Dermis microvascular lymphatic vessel endothelial cell (primary cell): ENCODE measurements around the gene NBAS. TPM values are rescaled to one million over a fixed set of nuclear protein-coding genes. Genes with fewer than 3 reads are reported as not detected.

ENCODE experiments used
- DNase-seq, 2 donors: peaks; one replicate each; pipeline versions ENCODE4 v3.0.0 to v3.0.0-alpha.2; 2010; ENCODE audit warnings: low read depth in 2 of 2
- total RNA-seq: library from RNA; depleted of rRNA; stranded (reverse); fragments of >200 nt; gene quantifications from 2 replicates; pipeline ENCODE4 v1.2.1, GENCODE V29; 2014

NBAS gene
- 69.8 and 72.6 TPM in 2 replicates for total RNA-seq

DNA sequence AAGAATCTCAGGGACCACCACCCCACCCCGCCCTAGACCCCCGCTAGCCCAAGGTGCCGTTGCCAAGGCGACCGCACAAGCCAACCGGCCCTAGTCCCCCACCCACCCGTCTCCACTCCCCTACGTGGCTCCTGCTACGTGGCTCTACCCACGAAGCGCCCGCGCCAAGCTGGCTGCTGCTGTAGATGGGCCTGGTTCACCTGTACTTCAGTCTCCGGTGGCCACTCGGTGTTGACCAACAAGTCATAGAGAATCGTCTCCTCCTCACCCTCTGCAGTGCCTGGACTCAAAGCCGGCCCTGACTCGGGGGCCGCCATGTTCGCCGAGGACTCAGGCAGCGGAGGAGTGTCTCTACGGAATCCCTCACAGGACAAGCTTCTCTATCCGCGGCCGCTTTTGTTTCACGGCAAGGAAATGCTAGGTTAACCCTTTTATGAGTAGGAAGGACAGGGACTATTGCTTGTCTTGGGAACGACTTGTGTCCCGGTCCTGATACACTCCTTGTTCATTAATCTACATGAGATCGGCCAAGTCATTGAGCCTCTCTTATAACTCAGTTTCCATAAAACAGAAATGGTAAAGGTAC is at the start of gene NBAS:
NBAS (minus strand) TSS at position 347 of the 586 bp plus-strand sequence; CDS start at position 317, 30 bp downstream.
- DNase-seq, result peak; percentile 69 to 86

DNA sequence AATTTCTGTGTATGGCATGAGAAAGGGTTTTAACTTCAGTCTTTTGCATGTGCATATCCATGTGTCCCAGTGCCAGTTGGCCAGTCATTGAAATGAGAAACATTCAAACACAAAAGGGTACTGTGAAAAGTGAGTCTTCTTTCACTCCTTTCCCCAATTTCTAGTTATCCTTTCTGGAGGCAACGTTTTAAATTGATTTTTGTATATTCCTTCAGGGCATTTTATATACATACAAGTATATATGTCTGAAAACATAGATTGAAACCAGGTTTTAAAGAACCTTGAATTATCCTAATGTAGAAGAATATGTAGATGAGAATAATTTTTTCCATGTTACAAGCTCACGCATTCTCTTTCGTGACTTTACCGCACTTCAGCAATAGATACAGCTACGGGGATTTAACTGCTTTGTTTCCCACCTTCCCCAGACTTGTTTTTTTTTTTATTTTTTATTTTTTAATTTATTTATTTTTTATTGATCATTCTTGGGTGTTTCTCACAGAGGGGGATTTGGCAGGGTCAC is 49.4 kb upstream of the NBAS start:
- DNase-seq, result no peak

DNA sequence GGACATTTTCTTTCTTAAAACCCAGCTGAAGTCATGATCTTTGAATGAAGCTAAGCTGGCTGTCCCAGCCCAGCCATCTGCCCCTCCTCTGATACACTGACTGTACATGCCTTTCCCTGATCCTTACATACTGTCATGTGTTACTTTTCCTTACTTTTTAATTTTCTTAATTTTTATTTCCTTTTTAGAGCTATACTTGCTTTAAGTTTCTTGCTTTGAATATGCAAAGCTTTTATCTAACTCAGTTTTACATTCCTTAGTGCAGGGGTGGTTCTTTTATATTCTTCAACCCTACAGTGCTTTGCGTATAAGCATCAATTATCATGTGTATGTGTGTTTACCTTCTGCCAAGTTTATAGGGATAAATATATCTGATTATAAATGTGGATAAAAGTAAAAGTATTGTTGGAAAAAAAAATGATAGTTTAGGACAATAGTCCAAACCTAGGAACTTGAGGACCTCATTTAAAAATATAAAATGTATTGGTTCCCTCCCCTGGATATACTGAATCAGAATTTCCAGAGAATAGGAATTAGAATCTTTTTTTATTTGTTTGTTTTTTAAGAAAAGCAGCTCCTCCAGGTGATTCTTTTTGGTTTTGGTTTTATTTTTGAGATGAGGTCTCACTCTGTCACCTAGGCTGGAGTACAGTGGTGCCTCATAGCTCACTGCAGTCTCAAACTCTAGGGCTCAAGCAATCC is 48.4 kb upstream of the NBAS start:
- no peak for DNase-seq

DNA sequence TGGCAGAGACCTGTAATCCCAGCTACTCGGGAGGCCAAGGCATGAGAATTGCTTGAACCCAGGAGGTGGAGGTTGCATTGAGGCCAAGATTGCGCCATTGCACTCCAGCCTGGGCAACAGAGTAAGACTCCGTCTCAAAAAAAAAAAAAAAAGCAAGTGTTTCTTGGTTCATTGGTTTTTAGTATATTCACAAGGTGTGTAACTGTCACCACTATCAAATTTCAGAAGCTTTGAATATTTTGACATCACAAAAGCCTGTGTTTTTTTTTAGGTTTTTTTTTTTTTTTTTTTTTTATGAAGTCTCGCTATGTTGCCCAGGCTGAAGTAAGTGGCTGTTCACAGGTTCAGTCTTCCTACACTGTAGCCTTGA is 47.2 kb upstream of the NBAS start:
- DNase-seq, result no peak

DNA sequence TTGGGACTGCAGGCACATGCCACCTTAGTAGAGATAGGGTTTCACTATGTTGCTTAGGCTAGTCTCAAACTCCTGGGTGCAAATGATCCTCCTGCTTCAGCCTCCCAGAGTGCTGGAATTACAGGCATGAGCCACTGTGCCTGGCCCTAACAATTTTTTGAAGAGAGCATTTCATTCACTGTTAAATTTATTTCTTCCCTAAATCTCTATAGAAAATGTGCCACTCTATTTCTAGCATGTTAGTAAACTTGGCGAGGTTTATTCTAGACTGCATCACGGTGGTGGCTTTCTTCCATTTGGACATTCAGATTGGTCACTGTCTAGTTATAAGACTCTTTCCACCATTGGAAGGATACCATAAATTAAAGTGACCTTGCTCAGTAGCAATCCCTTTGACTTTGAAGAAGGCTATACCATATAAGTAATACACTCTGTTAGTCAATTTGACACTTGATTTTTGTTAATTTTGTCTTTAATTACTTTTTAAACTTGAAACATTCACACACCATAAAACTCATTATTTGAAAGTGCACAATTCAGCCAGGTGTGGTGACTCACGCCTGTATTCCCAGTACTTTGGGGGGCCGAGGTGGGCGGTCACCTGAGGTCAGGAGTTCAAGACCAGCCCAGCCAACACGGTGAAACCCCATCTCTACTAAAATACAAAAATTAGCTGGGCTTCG is 46.7 kb upstream of the NBAS start:
- no peak for DNase-seq

DNA sequence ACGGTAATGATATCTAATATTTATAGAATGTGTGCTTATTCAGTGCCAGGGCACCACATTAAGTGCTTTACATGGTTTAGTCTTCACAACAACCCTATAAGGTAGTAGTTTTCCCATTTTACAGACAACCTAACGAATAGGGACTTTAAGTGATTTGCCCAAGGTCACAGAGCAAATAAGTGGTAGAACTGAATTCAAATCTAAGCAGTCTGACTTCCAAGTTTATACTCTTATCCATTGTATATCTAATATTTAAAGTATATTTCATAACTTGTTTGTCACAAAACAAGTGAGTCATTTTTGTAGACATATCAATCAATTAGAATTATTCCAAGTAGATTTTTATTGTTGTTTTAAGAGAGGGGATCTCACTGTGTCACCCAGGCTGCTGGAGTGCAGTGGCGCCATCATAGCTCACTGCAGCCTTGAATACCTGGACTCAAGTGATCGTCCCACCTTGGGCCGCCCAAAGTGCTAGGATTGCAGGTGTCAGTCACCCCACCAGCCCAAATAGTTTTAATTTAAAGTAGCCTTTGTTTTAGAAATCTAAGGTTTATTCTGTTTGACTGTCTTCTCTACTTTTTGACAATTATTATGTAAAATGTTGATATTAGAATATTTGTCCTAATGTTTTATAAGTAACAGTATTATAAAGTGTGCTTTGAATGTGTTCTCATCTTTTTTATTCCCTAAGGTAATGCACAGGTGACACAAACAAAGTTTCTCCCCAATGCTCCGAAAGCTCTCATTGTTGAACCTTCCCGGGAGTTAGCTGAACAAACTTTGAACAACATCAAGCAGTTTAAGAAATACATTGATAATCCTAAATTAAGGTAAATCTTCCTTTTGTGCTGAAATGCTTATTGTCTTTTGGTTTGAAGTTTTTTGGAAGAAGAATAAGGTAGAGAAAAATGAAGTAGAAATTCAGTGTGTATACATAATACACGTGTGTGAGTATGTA is 45.6 kb upstream of the NBAS start:
- no peak for DNase-seq

DNA sequence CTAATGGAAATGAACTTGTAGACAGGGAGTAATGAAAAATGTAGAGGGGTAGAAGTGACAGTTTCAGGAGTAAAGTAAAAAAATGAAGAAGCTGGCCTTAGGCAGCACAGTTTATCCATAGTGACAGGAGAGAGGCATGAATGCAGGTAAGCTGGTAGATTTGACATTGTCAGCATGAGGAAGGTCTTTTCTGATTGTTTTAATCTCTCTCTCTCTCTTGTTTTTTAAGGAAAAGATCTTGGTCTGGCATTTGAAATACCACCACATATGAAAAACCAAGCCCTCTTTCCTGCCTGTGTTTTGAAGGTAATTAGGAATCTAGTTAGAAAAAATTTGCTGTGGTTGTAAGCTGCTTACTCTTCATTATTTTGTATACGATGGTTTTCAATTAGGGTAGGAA is 44.6 kb upstream of the NBAS start:
- no peak for DNase-seq

DNA sequence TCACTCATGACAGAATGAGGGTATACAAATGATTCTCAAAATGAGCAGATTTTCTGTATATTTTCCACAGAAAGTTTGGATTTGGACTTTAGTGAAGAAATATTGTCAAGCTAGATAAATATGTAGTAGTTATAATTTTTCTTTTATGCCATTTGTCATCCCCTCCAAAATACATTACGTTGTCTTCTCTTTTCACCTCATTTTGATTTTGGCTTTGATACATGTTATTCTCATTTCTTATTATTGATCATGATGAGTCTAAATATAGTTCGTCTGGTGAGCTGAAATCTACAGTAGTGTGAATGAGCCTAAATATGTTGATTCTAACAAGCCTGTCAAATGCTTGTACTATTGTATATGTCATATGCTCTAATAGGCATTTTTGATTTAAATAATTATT is 42.8 kb upstream of the NBAS start:
- no peak for DNase-seq

DNA sequence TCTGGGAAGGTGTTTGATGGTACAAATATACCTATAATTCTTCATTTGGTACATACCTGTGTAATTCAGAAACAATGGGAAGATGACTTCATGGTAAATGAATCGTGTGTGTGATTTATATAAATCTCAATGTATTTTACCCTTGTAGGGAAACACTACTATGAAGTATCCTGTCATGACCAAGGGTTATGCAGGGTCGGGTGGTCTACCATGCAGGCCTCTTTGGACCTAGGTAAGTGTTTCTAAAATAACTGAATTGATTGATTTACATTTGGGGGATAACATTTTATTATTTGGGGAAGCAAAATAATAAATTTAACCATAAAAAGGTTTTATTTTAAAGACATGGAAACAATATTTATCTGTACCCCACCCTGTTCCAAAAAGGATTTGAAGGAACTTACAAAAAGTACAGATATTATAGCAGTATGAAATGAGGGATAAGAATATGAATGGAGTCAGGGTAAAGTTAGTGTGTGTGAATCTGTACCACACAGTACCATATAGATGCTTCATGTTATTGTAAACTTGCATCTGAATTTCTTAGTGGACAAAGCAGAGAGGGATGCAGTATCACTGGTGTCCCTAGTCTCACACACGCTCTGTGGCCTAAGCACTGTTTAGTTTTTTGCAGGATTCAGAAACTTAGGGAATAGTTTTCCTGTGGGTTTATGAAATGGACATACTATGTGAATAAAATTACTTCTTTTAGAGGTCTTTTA is 42.1 kb upstream of the NBAS start:
- DNase-seq, result no peak

DNA sequence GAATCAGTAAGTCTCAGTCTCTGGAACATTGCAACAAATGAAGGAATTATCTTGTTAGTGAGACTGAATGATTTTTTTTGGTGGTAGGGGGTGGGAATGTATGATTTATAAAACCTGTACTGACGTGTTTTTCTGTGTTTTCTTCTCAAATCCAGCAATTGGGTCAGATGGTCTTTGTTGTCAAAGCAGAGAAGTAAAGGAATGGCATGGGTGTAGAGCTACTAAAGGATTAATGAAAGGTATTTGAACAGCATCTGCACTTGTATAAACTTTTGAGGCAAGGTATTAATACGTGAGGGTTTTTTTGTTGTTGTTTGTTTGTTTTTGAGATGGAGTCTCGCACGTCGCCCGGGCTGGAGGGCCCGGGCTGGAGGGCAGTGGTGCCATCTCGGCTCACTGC is 41.3 kb upstream of the NBAS start:
- no peak for DNase-seq

DNA sequence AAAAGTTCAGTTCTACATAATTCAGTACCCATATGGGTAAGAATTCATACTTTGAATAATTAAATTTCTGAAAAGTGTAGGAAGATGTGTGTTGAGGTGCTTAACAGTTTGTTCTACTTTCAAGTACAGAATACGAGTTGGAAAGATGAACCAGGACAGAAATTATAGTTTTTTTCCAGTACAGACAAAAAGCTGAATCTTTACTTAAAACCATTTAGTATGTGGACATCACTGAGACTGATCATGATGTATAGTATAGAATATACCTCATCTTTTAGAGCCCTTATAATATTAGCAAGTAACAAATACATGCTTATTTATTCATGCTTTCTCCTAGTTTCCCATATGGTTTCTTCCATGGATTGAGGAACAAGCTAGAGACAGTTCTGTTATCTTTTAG is 40.5 kb upstream of the NBAS start:
- DNase-seq, result no peak

DNA sequence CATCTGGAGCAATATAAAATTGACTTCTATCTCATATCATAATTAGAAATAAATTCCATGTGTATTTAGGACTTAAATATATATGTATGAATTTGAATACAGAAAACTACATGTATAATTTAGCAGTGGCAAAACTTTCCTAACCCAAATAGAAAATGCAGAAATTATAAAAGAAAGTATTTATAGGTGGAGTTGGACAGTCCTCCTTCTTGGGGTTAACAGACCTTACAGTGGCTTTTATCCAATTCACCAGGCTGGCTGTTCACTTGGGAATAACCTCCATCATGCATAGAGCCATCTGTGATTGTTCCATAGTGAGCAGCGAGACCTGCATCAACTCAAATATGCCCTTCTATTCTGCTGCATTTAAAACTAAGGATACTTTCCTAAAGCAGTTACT is 38.9 kb upstream of the NBAS start:
- DNase-seq, result no peak

DNA sequence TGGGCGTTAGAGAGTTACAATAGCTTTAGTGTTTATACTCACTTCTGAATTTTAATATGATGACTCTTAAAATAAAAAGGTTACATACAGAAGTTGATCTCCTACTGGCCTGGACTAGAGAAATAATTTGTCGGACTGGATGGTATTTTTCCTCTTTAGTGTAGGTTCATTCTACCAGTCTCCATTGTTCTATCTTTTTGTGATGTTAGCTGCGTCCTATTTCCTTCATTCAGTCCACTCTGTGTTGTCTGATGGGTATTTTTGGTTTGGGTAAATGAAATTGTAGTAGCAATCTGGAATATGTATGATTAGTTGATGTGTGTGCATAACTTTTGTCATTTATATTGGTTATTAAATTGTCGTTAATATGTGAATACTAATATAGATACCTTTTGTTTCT is 35.8 kb upstream of the NBAS start:
- no peak for DNase-seq

DNA sequence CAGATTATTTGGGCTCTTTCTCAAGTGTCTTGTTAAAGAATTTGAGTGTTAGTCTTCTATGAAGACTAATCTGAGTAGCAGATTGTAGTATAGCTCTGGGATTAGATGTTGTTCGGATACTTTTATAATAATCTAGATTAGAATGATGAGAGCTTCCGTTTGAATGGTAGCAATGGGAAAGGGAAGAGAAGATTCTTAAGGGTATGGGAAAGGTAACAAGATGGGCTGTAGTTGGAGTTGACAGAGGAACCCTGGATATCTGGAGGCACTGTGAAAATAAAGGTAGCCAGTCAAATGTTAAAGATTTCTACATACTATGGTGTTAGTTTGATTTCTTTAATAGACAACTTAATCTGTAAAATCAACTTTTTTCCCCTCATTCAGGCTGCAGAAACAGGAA is 35.2 kb upstream of the NBAS start:
- no peak for DNase-seq

DNA sequence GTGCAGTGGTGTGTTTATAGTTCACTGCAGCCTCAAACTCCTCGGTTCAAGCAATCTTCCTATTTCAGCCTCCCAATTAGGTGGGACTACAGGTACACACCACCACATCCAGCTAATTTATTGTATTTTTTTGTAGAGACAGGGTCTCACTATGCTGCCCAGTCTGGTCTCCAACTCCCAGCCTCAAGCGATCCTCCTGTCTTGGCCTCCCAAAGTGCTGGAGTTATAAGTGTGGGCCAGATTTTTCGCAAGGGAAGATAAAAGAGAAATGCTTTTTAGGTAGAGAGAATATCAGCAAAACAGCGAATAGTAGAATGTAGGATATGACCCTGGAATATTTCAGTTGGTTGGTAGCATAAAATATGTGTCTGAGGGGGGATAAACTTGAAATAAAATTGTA is 34.8 kb upstream of the NBAS start:
- DNase-seq, result no peak

DNA sequence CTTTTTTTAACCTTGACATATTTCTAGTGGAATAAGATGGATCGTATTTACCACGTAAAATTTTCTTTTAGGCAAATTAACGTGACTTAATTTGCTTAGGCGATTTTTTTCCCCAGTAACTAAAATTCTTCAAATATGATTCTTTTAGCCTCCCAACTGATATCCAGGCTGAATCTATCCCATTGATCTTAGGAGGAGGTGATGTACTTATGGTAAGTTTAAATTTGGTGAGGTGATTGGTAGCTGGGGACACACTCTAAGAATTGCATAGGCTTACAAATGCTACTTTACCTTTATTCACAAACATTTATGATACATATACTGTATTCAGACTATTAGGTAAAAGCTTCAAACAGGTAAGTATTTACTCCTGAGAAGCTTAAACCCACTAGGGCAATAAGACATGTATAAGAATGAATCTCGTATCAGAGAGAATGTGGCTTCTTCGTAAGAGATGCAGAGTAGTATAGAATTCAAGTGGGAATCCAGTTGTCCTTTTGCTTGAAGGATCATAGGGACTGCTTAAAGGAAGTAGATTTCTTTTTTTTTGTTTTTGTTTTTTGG is 34.3 kb upstream of the NBAS start:
- DNase-seq, result no peak

DNA sequence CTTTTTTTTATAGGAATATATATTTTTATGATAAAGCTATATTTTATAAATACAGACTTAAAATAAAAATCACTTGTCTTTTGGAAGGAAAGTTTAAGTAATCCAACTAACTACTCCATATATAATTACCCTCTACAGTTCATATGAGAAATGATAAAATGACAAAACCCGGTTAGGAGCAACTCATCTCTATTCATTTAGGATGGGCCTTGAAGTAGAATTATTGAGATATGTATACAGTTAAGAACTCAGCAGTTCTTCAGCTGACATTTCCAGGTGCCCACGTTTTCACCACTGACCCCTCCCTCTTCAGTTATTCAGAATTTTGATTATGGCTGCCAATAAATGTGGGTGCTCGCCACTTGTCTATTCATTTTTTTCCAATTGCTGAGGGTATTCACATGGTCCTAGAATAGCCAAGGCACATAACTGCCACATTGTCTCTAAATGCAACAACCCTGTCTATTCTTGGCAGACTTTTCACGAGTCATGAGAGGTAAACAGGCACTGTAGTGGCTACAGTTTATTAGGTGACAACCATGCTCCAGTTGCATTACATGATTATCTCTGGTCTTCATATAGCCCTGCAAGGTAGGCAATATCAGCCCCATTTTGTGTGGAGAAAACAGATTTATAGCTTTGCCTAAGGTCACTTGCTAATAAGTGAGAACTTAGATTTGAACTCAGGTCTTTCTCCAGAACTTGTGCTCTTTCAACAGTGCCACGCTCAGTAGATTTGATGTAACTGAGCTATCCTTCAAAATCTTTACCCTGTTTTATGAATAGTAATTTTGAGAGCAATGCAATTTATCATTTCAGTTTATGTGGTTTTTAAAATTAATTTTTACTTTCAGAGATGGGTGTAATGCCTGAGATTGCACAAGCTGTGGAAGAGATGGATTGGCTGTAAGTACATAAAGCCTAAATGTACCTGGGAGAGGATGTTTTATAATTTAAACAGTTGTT is 33.4 kb upstream of the NBAS start:
- no peak for DNase-seq

DNA sequence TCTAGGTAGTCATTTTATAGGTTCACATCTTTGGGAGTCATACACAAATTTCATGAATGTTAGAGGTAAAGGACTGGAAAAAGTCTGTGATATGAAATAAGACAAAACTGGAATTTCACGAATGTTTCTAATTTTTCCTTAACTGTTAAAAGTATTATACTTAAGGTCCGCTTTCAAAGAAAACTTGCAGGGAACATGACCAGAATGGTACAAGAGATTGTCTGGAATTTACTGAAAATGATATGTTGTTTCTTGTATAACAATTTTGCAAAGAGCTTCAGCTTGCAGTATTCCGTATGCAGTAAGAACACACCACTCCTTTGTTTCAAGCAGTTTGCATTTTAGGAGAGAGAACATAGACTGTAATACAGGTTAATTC is 32.2 kb upstream of the NBAS start:
- no peak for DNase-seq

DNA sequence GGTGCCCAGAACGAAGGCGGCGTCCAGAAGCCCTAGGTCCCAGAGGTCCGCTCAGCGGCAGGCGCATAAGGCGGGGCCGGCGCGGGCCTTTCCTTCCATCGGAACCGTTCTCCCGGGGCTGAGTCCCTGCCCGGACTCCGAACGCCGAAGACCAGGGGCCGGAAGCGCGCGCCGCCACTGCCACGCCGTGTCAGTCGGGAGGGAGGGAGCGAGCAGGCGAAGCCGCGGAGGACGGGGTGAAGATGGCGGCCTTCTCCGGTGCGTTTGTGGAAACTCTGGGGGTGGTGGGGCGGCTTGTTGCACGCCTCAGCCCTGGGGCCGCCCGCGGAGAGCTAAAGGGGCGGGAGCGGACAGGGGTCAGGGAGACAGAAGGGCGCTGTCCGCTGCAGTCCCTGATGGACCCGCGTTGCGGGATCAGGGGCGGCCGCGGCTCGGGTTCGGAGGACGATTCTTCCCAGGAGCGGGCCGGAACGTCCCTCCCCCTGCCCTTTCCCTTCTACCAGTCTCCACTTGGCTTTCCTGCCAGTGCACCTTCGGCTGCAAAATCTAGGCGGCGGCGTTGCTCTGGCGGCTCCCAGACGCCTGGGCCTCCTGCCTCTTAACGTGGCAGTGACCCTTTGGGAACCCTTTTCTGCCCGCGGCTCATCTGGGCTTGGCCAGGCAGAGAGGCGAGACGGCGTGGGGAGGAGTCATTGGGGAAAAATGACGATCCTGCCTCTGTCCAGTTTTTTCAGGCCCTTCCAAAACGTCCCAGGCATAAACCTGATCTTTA is 30.7 kb upstream of the NBAS start, which contains the start of gene DDX1:
DDX1 (plus strand) TSS at position 177 of the 772 bp plus-strand sequence; CDS start at position 243, 66 bp downstream.
- peak; percentile 59 to 87 for DNase-seq
